HEK293 (cell line): ENCODE measurements around the gene SLC6A2.

ENCODE experiments used
- CTCF ChIA-PET: fragments of 350-600 bp; formaldehyde crosslinking; extraction: SDS; loops from one replicate; lab custom pipeline; 2021; ENCODE audit warnings: antibody characterized with exemption; lab: Yijun Ruan, JAX
- POLR2A ChIA-PET: fragments of 300-600 bp; formaldehyde crosslinking; extraction: SDS; loops from one replicate; lab custom pipeline; 2020; ENCODE audit warnings: antibody characterized with exemption, inconsistent platforms; lab: Yijun Ruan, JAX
- H3K27ac ChIP-seq: fragments of 200-500 bp; sonication (Bioruptor generic); 2 replicates; pipeline ENCODE4 v1.5.1; 2014; ENCODE audit warnings: low read depth, low read length, control low read depth, inconsistent platforms; ENCODE audit errors: extremely low read depth
- H3K36me3 ChIP-seq, 2 experiments: fragments of 200-500 bp in 1 of 2; sonication (Bioruptor generic) in 1 of 2; 1 replicate in 1 of 2; 2 replicates in 1 of 2; pipeline ENCODE4 v1.5.1; 2014 to 2017; ENCODE audit warnings: inconsistent platforms in 2 of 2, low read length in 2 of 2; ENCODE audit not compliant: control insufficient read depth in 2 of 2, insufficient read depth in 1 of 2
- H3K4me1 ChIP-seq: fragments of 200-500 bp; sonication (Bioruptor generic); 2 replicates; pipeline ENCODE4 v1.5.1; 2014; ENCODE audit warnings: mild to moderate bottlenecking, low read length, inconsistent platforms; ENCODE audit not compliant: control insufficient read depth, insufficient read depth
- H3K4me3 ChIP-seq: 2 replicates; pipeline ENCODE4 v1.5.1; 2011; ENCODE audit warnings: low read depth, mild to moderate bottlenecking, control low read depth, low read length, moderate library complexity
- H3K9me3 ChIP-seq: fragments of 200-500 bp; sonication (Bioruptor generic); 2 replicates; pipeline ENCODE4 v1.5.1; 2014; ENCODE audit warnings: low read depth, low read length, inconsistent platforms; ENCODE audit not compliant: control insufficient read depth, insufficient read depth
- CTCF ChIP-seq: fragments of 450-650 bp; formaldehyde crosslinking; IDR thresholded peaks from 2 replicates; pipeline ENCODE4 v1.5.1; 2016; ENCODE audit warnings: missing biosample characterization, missing genetic modification characterization
- EGR2 ChIP-seq: fragments of 450-650 bp; formaldehyde crosslinking; IDR thresholded peaks from 2 replicates; pipeline ENCODE4 v1.5.1; 2016; ENCODE audit warnings: low read depth, missing biosample characterization, missing genetic modification characterization
- HOXA7 ChIP-seq: sonication (generic); formaldehyde crosslinking; IDR thresholded peaks from 2 replicates; pipeline ENCODE4 v1.8.1; 2022; ENCODE audit warnings: missing genetic modification reagents, borderline replicate concordance
- PATZ1 ChIP-seq: fragments of 450-650 bp; formaldehyde crosslinking; IDR thresholded peaks from 2 replicates; pipeline ENCODE4 v1.5.1; 2016; ENCODE audit warnings: missing biosample characterization, missing genetic modification characterization
- REST ChIP-seq: fragments of 450-650 bp; formaldehyde crosslinking; IDR thresholded peaks from 2 replicates; pipeline ENCODE4 v1.5.1; 2016; ENCODE audit warnings: missing biosample characterization, missing genetic modification characterization
- SCRT2 ChIP-seq: fragments of 450-650 bp; formaldehyde crosslinking; IDR thresholded peaks from 2 replicates; pipeline ENCODE4 v1.5.1; 2016; ENCODE audit warnings: missing biosample characterization, missing genetic modification characterization
- ZBTB20 ChIP-seq: fragments of 450-650 bp; formaldehyde crosslinking; IDR thresholded peaks from 2 replicates; pipeline ENCODE4 v1.5.1; 2016; ENCODE audit warnings: missing biosample characterization, missing genetic modification characterization
- ZFHX2 ChIP-seq: fragments of 450-650 bp; formaldehyde crosslinking; conservative IDR thresholded peaks from 2 replicates; pipeline ENCODE4 v1.5.1; 2016; ENCODE audit warnings: missing biosample characterization, missing genetic modification characterization
- ZNF280C ChIP-seq: fragments of 450-650 bp; formaldehyde crosslinking; IDR thresholded peaks from 2 replicates; pipeline ENCODE4 v1.5.1; 2016; ENCODE audit warnings: missing biosample characterization, missing genetic modification characterization
- ZNF404 ChIP-seq: fragments of 450-650 bp; formaldehyde crosslinking; IDR thresholded peaks from 2 replicates; pipeline ENCODE4 v1.5.1; 2017; ENCODE audit warnings: missing biosample characterization, missing genetic modification characterization
- ZNF416 ChIP-seq: fragments of 450-650 bp; formaldehyde crosslinking; IDR thresholded peaks from 2 replicates; pipeline ENCODE4 v1.5.1; 2016; ENCODE audit warnings: missing biosample characterization, missing genetic modification characterization
- ZNF473 ChIP-seq: fragments of 450-650 bp; formaldehyde crosslinking; IDR thresholded peaks from 2 replicates; pipeline ENCODE4 v1.5.1; 2017; ENCODE audit warnings: missing biosample characterization, missing genetic modification characterization
- ZNF645 ChIP-seq: fragments of 450-650 bp; formaldehyde crosslinking; IDR thresholded peaks from 2 replicates; pipeline ENCODE4; 2016; ENCODE audit warnings: missing biosample characterization, missing genetic modification characterization
- ZNF654 ChIP-seq: fragments of 450-650 bp; formaldehyde crosslinking; IDR thresholded peaks from 2 replicates; pipeline ENCODE4 v1.5.1; 2016; ENCODE audit warnings: low read depth, missing biosample characterization, missing genetic modification characterization
- ZNF658 ChIP-seq: fragments of 450-650 bp; formaldehyde crosslinking; IDR thresholded peaks from 2 replicates; pipeline ENCODE4; 2016; ENCODE audit warnings: missing biosample characterization, missing genetic modification characterization
- ZNF76 ChIP-seq: fragments of 450-650 bp; formaldehyde crosslinking; IDR thresholded peaks from 2 replicates; pipeline ENCODE4; 2016; ENCODE audit warnings: low read depth, missing biosample characterization, missing genetic modification characterization, borderline replicate concordance
- ZSCAN23 ChIP-seq: fragments of 450-650 bp; formaldehyde crosslinking; IDR thresholded peaks from 2 replicates; pipeline ENCODE4 v1.5.1; 2016; ENCODE audit warnings: missing biosample characterization, missing genetic modification characterization
- TF ChIP-seq, protein P1 (sequence below): sonication (generic); formaldehyde crosslinking; IDR thresholded peaks from 2 replicates; pipeline ENCODE4 v1.8.1; 2022; ENCODE audit warnings: mild to moderate bottlenecking, moderate library complexity, missing genetic modification reagents

Gene SLC6A2

DNA sequence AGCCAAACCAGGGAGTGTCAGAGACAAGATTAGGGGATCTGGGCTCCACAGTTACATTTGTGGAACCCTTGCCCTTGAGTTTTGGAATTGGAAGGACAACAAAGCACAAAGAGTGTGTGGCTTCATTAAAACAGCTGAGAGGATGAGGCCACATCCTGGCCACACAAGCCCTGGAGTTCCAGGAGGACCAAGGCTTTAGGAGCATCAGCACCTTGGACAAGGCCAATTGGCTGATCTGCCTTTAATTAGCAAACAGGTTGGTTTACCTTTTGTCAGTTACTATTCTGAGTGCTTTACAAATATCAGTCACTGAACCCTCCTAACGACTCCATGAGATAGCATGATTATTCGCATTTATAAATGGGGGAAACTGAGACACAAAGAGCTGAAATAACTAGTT is 54.7 kb downstream of the SLC6A2 start:
- no peaks in the 10 kb centered on the region for H3K9me3 ChIP-seq
- H3K4me1 ChIP-seq = no peaks in the 10 kb centered on the region
- CTCF ChIA-PET = interaction anchor here (1.1 to 2.4 kb wide), 2 partner anchors 131 to 230 kb away, joined by 3 to 9 read pairs; no protein-coding TSS in a partner anchor
- TF ChIP-seq REST (tag by site-specific recombination) = peak; percentile 90
- TF ChIP-seq ZNF416 = no peak
- TF ChIP-seq, all 188 proteins: peak for 1
- POLR2A ChIA-PET = no interaction called here
- H3K4me3 ChIP-seq = no peak overlapping the region
- H3K36me3 ChIP-seq = no peaks in the 10 kb centered on the region
- no peak overlapping the region for H3K27ac ChIP-seq

- ChIA-PET POLR2A (no interaction called here), CTCF (interaction anchor here (0.6 to 2.9 kb wide), 11 partner anchors 15 to 612 kb away, joined by 3 to 50 read pairs (median 3); no protein-coding TSS in a partner anchor)
- no peaks in the 10 kb centered on the region for H3K36me3 ChIP-seq
- no peak overlapping the region for H3K4me3 ChIP-seq
- no peaks in the 10 kb centered on the region for H3K4me1 ChIP-seq
- TF ChIP-seq ZBTB20 (tag by site-specific recombination) (no peak), ZSCAN23 (tag by site-specific recombination) (no peak), EGR2 (no peak), ZFHX2 (tag by site-specific recombination) (no peak), SCRT2 (tag by site-specific recombination) (no peak), ZNF645 (no peak), ZNF654 (tag by site-specific recombination) (peak; percentile 41), ZNF473 (tag by site-specific recombination) (no peak), ZNF76 (tag by site-specific recombination) (no peak), CTCF (tag by site-specific recombination) (peak; percentile 55; the same call in 1 of the 2 replicates), HOXA7 (no peak)
- no peaks in the 10 kb centered on the region for H3K9me3 ChIP-seq
- H3K27ac ChIP-seq = no peak overlapping the region
Measured at GRCh38 chr16:55711959-55712876, 56.4 kb downstream of the SLC6A2 start.

- POLR2A ChIA-PET = no interaction called here
- CTCF ChIA-PET = interaction anchor here (0.6 to 2.9 kb wide), 9 partner anchors 16 to 248 kb away, joined by 3 to 50 read pairs (median 4); no protein-coding TSS in a partner anchor
- TF ChIP-seq ZNF404 (tag by site-specific recombination) (no peak), PATZ1 (no peak), ZNF658 (tag by site-specific recombination) (no peak), ZNF280C (tag by site-specific recombination) (no peak)
- TF ChIP-seq, protein P1, sequence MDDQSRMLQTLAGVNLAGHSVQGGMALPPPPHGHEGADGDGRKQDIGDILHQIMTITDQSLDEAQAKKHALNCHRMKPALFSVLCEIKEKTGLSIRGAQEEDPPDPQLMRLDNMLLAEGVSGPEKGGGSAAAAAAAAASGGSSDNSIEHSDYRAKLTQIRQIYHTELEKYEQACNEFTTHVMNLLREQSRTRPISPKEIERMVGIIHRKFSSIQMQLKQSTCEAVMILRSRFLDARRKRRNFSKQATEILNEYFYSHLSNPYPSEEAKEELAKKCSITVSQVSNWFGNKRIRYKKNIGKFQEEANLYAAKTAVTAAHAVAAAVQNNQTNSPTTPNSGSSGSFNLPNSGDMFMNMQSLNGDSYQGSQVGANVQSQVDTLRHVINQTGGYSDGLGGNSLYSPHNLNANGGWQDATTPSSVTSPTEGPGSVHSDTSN = no peak
Measured at GRCh38 chr16:55713103-55713502, 57.3 kb downstream of the SLC6A2 start.

More at GRCh38 chr16:55713103-55713502, 57.3 kb downstream of the SLC6A2 start:
- Histone ChIP-seq H3K27ac (no peak overlapping the region), H3K9me3 (no peaks in the 10 kb centered on the region), H3K36me3 (no peaks in the 10 kb centered on the region), H3K4me3 (no peak overlapping the region), H3K4me1 (no peaks in the 10 kb centered on the region)
